Astrocyte (in vitro differentiated cells and primary cell): Measurements from ENCODE around the gene DOCK10.

Experiments
- EZH2 ChIP-seq: IDR thresholded peaks from 2 replicates; pipeline ENCODE4 v1.6.1; 2012; ENCODE audit warnings: mild to moderate bottlenecking, low read length, inconsistent platforms; ENCODE audit not compliant: insufficient read depth
- TF ChIP-seq, protein P1 (sequence below): IDR thresholded peaks from 2 replicates; pipeline ENCODE4 v1.5.1; 2011; ENCODE audit warnings: low read depth, mild to moderate bottlenecking, inconsistent platforms, low read length, moderate library complexity; ENCODE audit not compliant: insufficient read depth

DNA sequence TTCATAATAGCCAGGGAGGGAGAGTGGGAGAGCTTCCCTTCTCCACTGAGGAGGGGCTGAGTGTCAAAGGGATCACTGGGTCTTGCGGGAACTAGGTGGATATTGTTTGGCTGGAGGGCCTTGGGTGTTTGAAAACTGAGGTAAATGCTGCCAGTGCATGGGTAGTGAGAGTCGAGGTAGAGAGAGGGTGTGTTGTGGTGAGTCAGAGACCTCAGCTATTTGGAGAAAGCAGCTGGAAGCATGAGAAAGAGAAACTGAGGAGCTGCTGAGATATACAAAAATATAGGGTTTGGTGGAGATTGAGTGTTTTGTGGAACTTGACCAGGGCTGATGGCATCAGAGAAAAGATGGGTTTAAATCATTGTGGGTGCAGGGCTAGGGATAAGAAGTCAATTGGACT is 199.1 kb downstream of the DOCK10 start:
- TF ChIP-seq, protein P1, sequence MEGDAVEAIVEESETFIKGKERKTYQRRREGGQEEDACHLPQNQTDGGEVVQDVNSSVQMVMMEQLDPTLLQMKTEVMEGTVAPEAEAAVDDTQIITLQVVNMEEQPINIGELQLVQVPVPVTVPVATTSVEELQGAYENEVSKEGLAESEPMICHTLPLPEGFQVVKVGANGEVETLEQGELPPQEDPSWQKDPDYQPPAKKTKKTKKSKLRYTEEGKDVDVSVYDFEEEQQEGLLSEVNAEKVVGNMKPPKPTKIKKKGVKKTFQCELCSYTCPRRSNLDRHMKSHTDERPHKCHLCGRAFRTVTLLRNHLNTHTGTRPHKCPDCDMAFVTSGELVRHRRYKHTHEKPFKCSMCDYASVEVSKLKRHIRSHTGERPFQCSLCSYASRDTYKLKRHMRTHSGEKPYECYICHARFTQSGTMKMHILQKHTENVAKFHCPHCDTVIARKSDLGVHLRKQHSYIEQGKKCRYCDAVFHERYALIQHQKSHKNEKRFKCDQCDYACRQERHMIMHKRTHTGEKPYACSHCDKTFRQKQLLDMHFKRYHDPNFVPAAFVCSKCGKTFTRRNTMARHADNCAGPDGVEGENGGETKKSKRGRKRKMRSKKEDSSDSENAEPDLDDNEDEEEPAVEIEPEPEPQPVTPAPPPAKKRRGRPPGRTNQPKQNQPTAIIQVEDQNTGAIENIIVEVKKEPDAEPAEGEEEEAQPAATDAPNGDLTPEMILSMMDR = no peak
- no peak for TF ChIP-seq EZH2
